Ishikawa (cell line): ENCODE measurements around the gene MAD1L1.

Experiments
- CEBPB ChIP-seq: IDR thresholded peaks from 2 replicates; pipeline ENCODE4 v1.6.1; 2012
- CREB1 ChIP-seq: IDR thresholded peaks from 2 replicates; pipeline ENCODE4 v1.6.1; 2012; ENCODE audit warnings: low read depth
- EGR1 ChIP-seq: IDR thresholded peaks from 2 replicates; pipeline ENCODE4 v1.6.1; 2012
- EP300 ChIP-seq: IDR thresholded peaks from 2 replicates; pipeline ENCODE4 v1.6.1; 2012; ENCODE audit warnings: borderline replicate concordance
- FOXM1 ChIP-seq: IDR thresholded peaks from 2 replicates; pipeline ENCODE4 v1.6.1; 2012; ENCODE audit warnings: low read depth, borderline replicate concordance
- NFIC ChIP-seq: IDR thresholded peaks from 2 replicates; pipeline ENCODE4 v1.6.1; 2012
- RAD21 ChIP-seq: IDR thresholded peaks from 2 replicates; pipeline ENCODE4 v1.6.1; 2012; ENCODE audit warnings: low read depth
- TAF1 ChIP-seq: IDR thresholded peaks from 2 replicates; pipeline ENCODE4 v1.6.1; 2012; ENCODE audit warnings: low read depth, mild to moderate bottlenecking
- TCF12 ChIP-seq: IDR thresholded peaks from 2 replicates; pipeline ENCODE4 v1.6.1; 2012; ENCODE audit warnings: low read depth
- TEAD4 ChIP-seq: IDR thresholded peaks from 2 replicates; pipeline ENCODE4 v1.6.1; 2012
- YY1 ChIP-seq: IDR thresholded peaks from 2 replicates; pipeline ENCODE4 v1.6.1; 2012; ENCODE audit warnings: low read depth
- ZBTB7A ChIP-seq: IDR thresholded peaks from 2 replicates; pipeline ENCODE4 v1.6.1; 2012; ENCODE audit warnings: low read depth
- TF ChIP-seq, protein P1 (sequence below): IDR thresholded peaks from 2 replicates; pipeline ENCODE4 v1.6.1; 2012; ENCODE audit warnings: low read depth, mild to moderate bottlenecking
- TF ChIP-seq, protein P2 (sequence below): IDR thresholded peaks from 2 replicates; pipeline ENCODE4 v1.6.1; 2012
- TF ChIP-seq, protein P3 (sequence below): IDR thresholded peaks from 2 replicates; pipeline ENCODE4 v1.6.1; 2012

The MAD1L1 gene

DNA sequence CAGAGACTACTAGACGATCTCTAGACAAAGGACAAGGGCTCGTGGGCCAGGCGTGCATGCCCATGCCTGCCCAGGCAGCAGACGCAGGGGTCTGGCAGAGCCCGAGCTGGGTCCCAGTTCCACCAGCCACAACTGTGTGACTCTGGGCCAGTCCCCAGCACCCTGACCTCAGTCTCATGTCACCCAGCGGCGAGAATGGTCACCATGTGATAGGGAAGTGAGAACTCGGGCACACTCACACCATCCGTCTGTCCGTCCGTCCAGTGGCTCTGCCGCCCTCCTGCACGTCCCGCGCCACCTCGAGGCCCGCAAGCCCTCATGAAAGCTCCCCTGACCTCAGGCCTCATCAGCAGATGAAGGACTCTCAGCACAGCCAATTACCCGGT is 282.7 kb downstream of the MAD1L1 start:
- TF ChIP-seq, protein P1, sequence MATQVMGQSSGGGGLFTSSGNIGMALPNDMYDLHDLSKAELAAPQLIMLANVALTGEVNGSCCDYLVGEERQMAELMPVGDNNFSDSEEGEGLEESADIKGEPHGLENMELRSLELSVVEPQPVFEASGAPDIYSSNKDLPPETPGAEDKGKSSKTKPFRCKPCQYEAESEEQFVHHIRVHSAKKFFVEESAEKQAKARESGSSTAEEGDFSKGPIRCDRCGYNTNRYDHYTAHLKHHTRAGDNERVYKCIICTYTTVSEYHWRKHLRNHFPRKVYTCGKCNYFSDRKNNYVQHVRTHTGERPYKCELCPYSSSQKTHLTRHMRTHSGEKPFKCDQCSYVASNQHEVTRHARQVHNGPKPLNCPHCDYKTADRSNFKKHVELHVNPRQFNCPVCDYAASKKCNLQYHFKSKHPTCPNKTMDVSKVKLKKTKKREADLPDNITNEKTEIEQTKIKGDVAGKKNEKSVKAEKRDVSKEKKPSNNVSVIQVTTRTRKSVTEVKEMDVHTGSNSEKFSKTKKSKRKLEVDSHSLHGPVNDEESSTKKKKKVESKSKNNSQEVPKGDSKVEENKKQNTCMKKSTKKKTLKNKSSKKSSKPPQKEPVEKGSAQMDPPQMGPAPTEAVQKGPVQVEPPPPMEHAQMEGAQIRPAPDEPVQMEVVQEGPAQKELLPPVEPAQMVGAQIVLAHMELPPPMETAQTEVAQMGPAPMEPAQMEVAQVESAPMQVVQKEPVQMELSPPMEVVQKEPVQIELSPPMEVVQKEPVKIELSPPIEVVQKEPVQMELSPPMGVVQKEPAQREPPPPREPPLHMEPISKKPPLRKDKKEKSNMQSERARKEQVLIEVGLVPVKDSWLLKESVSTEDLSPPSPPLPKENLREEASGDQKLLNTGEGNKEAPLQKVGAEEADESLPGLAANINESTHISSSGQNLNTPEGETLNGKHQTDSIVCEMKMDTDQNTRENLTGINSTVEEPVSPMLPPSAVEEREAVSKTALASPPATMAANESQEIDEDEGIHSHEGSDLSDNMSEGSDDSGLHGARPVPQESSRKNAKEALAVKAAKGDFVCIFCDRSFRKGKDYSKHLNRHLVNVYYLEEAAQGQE, result no peak
- TF ChIP-seq NFIC, result no peak
- no peak for TF ChIP-seq CEBPB
- TF ChIP-seq, protein P2, sequence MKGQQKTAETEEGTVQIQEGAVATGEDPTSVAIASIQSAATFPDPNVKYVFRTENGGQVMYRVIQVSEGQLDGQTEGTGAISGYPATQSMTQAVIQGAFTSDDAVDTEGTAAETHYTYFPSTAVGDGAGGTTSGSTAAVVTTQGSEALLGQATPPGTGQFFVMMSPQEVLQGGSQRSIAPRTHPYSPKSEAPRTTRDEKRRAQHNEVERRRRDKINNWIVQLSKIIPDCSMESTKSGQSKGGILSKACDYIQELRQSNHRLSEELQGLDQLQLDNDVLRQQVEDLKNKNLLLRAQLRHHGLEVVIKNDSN, result no peak
- no peak for TF ChIP-seq FOXM1
- TF ChIP-seq YY1, result no peak
- TF ChIP-seq, protein P3, sequence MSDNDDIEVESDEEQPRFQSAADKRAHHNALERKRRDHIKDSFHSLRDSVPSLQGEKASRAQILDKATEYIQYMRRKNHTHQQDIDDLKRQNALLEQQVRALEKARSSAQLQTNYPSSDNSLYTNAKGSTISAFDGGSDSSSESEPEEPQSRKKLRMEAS, result no peak
- TF ChIP-seq ZBTB7A, result no peak
- TF ChIP-seq RAD21, result no peak
- TF ChIP-seq EP300, result no peak
- TF ChIP-seq EGR1, result no peak
- no peak for TF ChIP-seq TCF12

DNA sequence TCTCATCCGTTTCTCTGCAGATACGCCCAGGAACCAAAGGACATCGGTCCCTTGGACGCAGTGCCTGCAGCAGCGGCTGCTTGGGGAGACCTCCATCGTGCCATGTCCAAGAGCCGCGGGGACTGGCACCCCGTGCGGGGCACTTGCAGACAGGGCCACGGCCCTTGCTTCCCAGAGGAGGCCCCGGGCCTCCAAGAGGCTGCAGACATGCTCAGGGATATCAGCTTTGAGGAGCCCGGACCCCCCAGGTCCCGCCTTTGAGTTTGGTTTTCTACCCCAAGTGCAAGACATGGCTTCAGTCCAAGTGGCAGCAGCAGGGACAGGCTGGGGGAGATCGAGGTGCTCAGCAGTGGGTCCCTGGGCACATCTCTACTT is 283.1 kb downstream of the MAD1L1 start:
- TF ChIP-seq, protein P2, result no peak

DNA sequence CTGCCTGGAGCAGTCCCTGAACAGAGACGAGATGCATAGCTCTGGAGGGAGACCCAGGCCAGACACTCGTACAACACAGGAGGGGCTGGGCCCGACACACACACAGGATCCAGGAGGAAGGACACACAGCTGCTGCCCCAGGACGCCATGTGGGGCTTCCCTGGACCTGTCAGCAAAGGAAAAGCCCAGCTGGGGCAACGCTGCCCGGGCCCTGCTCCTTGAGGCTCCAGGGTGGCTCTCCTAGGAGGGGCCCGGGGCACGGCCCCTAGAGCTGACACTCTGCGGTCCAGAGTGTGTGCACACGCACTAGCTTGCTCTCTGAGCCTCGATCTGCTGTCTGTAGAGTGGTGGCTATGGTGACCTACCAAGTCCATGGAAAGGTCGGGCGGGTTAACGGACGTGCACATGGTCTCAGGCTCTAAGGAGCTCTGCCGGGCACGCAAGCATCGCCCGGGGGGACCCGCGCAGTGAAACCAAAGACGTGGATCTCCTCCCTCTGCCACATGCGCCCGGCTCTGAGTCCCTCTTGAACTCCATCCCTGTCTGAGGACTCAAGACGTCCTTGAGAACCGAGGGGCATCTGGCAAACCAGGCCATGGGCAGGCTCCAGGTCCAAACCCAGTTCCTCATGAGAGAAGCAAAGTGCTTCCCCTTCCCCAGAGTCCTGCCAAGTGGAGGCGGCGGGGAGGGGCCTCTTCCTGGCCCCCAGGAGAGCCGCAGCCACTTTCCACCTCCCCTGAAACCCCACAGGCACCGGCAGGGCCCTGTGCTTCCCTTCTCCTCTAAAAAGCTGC is 283.7 kb downstream of the MAD1L1 start:
- TF ChIP-seq CEBPB (no peak), NFIC (no peak)

DNA sequence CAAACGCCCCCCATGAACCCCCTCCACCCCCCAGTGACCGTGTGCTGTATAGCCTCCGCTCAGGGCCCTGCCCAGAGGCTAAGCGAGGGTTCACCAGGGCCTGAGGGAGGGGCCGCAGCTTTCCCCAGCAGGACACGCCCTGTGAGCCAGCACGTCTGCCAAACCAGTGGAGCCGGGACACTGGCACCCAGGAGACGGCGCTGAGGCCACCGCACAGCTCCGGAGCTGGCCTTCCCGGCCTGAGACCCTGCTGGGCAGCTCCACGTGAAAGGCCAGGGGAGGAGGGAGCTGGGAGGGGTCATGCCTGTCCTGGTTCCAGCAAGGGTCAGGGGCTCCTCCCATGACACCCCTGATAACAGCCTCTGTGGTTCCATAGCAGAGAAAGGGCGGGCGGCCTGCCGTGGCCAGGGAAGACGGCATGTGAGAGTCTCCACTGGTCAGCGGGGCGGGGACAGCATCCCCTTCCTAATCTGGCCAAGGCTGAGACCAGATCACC is 284.4 kb downstream of the MAD1L1 start:
- TF ChIP-seq EGR1 (no peak), ZBTB7A (no peak), CREB1 (no peak), YY1 (no peak), TEAD4 (no peak), CEBPB (no peak), EP300 (no peak), RAD21 (no peak), TCF12 (no peak), TAF1 (no peak)
- TF ChIP-seq, protein P2, result no peak
- TF ChIP-seq, protein P3, result no peak

DNA sequence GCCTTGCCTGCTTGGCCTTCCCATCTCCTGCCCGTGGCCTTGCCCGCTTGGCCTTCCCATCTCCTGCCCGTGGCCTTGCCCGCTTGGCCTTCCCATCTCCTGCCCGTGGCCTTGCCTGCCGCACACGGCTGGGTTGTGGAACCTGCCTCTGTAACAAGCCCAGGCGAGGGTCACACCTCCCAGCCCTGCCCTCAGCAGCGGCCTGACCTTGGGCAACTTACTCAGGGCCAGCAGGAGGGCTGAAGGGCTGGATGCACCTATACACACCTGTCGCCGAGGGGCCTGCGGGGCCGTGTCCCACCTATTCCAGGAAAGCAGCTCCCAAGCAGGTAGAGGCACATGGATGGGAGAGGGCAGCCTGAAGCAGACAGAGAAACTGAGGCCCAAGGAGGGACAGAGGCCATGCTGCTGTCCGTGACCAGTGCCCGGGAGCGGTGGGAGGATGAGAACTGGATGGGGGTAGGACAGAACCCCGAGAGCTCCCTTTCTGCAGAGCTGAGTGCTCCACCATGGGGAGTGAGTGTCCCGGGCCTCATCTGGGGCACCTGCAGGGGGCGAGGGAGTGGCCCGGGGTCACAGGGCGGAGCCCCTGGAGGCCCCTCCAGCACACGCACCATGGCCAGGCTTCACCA is 285.0 kb downstream of the MAD1L1 start:
- TF ChIP-seq TCF12, result no peak
- TF ChIP-seq CEBPB, result no peak
- TF ChIP-seq TAF1, result no peak
- TF ChIP-seq FOXM1, result no peak
- no peak for TF ChIP-seq RAD21
- TF ChIP-seq, protein P1, result no peak
- TF ChIP-seq EGR1, result no peak
- TF ChIP-seq CREB1, result no peak
- TF ChIP-seq EP300, result no peak
- TF ChIP-seq YY1, result no peak
- TF ChIP-seq, protein P3, result no peak
- TF ChIP-seq, protein P2, result no peak
- no peak for TF ChIP-seq ZBTB7A
- no peak for TF ChIP-seq NFIC
- no peak for TF ChIP-seq TEAD4
